CD8-positive, alpha-beta memory T cell (primary cell): Measurements from ENCODE around the gene SMYD2. TPM values are rescaled to one million over a fixed set of nuclear protein-coding genes. Genes with fewer than 3 reads are reported as not detected.

ENCODE experiments used
- CTCF ChIA-PET: fragments of 350-600 bp; sonication (Branson Sonifier 250); formaldehyde crosslinking; loops from one replicate; lab custom pipeline; 2021; ENCODE audit warnings: antibody characterized with exemption; lab: Charles Lee
- POLR2A ChIA-PET: fragments of 350-600 bp; sonication (Branson Sonifier 250); formaldehyde crosslinking; loops from one replicate; lab custom pipeline; 2021; ENCODE audit warnings: antibody characterized with exemption; lab: Charles Lee
- DNase-seq, 5 donors: peaks; one replicate each; pipeline versions ENCODE4 v3.0.0 to v3.0.0-alpha.2; 2020 to 2022; ENCODE audit warnings: mixed read lengths in 1 of 5
- H3K27ac ChIP-seq: one replicate; pipeline ENCODE4 v1.7.0; 2013; ENCODE audit warnings: low read depth, mild to moderate bottlenecking, low read length, moderate library complexity
- H3K27me3 ChIP-seq: 2 replicates; pipeline ENCODE4 v1.7.0; 2013; ENCODE audit warnings: low read length, mild to moderate bottlenecking; ENCODE audit not compliant: insufficient read depth, poor library complexity, severe bottlenecking
- H3K36me3 ChIP-seq: 2 replicates; pipeline ENCODE4 v1.7.0; 2013; ENCODE audit warnings: mild to moderate bottlenecking, low read length, moderate library complexity; ENCODE audit not compliant: insufficient read depth
- H3K4me1 ChIP-seq: 2 replicates; pipeline ENCODE4 v1.7.0; 2013; ENCODE audit warnings: mild to moderate bottlenecking, low read length, moderate library complexity; ENCODE audit not compliant: insufficient read depth
- H3K4me3 ChIP-seq: 2 replicates; pipeline ENCODE4 v1.7.0; 2013; ENCODE audit warnings: mild to moderate bottlenecking, low read length
- H3K9me3 ChIP-seq: 2 replicates; pipeline ENCODE4 v1.7.0; 2013; ENCODE audit warnings: mild to moderate bottlenecking, low read length
- H3K27ac Mint-ChIP-seq, 8 donors: one replicate each; pipeline ENCODE4 v1.8.0; 2020 to 2021; ENCODE audit warnings: mixed read lengths in 8 of 8, mild to moderate bottlenecking in 6 of 8, inconsistent platforms in 3 of 8, moderate library complexity in 3 of 8
- H3K27me3 Mint-ChIP-seq, 2 donors: one replicate each; pipeline ENCODE4 v1.8.0; 2020 to 2021; ENCODE audit warnings: mixed read lengths in 2 of 2, mild to moderate bottlenecking in 1 of 2, moderate library complexity in 1 of 2
- H3K36me3 Mint-ChIP-seq, 3 donors: one replicate each; pipeline ENCODE4 v1.8.0; 2020 to 2021; ENCODE audit warnings: mixed read lengths in 3 of 3, inconsistent platforms in 1 of 3, mild to moderate bottlenecking in 1 of 3
- H3K4me1 Mint-ChIP-seq, 3 donors: one replicate each; pipeline ENCODE4 v1.8.0; 2020 to 2021; ENCODE audit warnings: mixed read lengths in 3 of 3, inconsistent platforms in 1 of 3, mild to moderate bottlenecking in 1 of 3
- H3K4me3 Mint-ChIP-seq, 7 donors: one replicate each; pipeline ENCODE4 v1.8.0; 2020 to 2021; ENCODE audit warnings: mixed read lengths in 7 of 7, mild to moderate bottlenecking in 6 of 7, moderate library complexity in 4 of 7, inconsistent platforms in 2 of 7
- H3K9me3 Mint-ChIP-seq, 5 donors: one replicate each; pipeline ENCODE4 v1.8.0; 2020 to 2022; ENCODE audit warnings: mixed read lengths in 5 of 5, mild to moderate bottlenecking in 3 of 5, moderate library complexity in 2 of 5, inconsistent platforms in 1 of 5
- polyA plus RNA-seq: library from polyadenylated mRNA; unstranded; fragments of 300-500 nt; fragmentation: Illumina TruSeq; gene quantifications from one replicate; pipeline ENCODE4 v1.2.3, GENCODE V29; 2021
- total RNA-seq, 2 experiments: library from RNA; stranded (reverse); gene quantifications; one replicate each; pipeline ENCODE4 v1.2.3, GENCODE V29; 2021

SMYD2 gene
- total and polyA plus RNA-seq, 3 experiments from 2014 or later = 23.2 to 46.2 (median 25.9) TPM

DNA sequence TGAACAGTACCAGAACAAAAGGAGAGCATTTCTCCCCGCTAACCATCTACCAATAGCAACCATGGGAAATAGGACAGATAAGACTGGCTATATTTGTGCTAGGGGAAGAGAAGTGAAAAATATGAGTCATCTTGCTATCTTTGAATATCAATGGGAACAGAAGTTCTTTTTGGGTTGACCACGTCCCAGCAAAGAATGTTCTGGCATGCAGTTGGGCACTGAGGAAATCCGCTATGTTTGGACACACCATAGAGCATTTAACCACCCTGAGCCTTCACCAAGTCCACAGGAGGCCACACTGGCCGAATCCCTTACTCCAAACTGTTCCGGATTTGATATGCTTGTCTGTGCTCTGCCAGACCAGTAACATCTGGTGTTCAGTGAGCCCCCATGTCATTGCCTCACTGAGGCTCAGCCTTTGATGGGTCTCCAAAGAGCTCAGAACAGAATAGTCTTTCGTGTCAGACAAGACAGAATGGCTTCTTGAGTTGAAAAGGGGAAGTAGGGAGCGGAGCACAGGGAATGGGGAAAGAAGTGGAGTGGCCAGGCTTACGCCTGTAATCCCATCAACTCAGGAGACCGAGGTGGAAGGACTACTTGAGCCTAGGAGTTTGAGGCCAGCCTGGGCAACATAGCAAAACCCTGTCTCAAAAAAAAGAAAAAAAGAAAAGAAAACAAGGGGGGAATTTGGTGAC lies 81.4 kb downstream of the SMYD2 start:
- Histone ChIP-seq H3K9me3 (no peaks in the 10 kb centered on the region), H3K27me3 (peaks cover 3% of the 10 kb centered on the region), H3K4me3 (no peak overlapping the region), H3K27ac (no peak overlapping the region), H3K4me1 (no peaks in the 10 kb centered on the region), H3K36me3 (no peaks in the 10 kb centered on the region)
- Mint-ChIP-seq H3K4me3 (no peak overlapping the region), H3K27ac (no peak overlapping the region), H3K4me1 (no peaks in the 10 kb centered on the region), H3K9me3 (no peaks in the 10 kb centered on the region), H3K36me3 (no peaks in the 10 kb centered on the region), H3K27me3 (peaks cover 15 to 58% of the 10 kb centered on the region in 2 donors)
- CTCF ChIA-PET = interaction anchor here (0.9 kb wide), 1 partner anchor 34 kb away, joined by 3 read pairs; no protein-coding TSS in a partner anchor
- POLR2A ChIA-PET = no interaction called here
- no peak for DNase-seq

DNA sequence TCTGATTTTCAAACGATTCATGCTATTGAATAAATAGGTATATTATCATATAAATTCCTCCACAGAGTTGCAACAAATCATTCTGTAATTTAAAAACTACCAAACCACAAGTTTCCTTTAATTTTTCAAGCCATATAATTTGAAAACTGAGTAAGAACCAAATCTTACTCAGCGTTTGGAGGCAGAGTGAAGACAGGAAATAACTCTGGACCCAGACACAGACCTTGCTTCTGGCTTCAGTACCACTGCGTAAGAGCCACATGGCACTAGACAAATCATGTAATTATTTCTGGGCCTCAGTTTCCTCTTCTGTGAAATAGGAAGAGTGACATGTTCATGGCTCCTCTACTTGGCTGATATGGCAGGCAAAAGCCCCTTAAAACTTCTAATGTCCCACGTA lies 82.4 kb downstream of the SMYD2 start:
- H3K27ac Mint-ChIP-seq = no peak overlapping the region
- H3K27me3 ChIP-seq = peaks cover 3% of the 10 kb centered on the region
- H3K4me1 ChIP-seq = no peaks in the 10 kb centered on the region
- no peak overlapping the region for H3K4me3 Mint-ChIP-seq
- no peaks in the 10 kb centered on the region for H3K9me3 Mint-ChIP-seq
- no peaks in the 10 kb centered on the region for H3K36me3 Mint-ChIP-seq
- H3K27ac ChIP-seq = no peak overlapping the region
- ChIA-PET CTCF (interaction anchor here (0.9 kb wide), 1 partner anchor 35 kb away, joined by 3 read pairs; no protein-coding TSS in a partner anchor), POLR2A (no interaction called here)
- DNase-seq = no peak
- H3K27me3 Mint-ChIP-seq = peaks cover 13 to 61% of the 10 kb centered on the region in 2 donors
- no peak overlapping the region for H3K4me3 ChIP-seq
- no peaks in the 10 kb centered on the region for H3K9me3 ChIP-seq
- H3K36me3 ChIP-seq = no peaks in the 10 kb centered on the region
- H3K4me1 Mint-ChIP-seq = no peaks in the 10 kb centered on the region

DNA sequence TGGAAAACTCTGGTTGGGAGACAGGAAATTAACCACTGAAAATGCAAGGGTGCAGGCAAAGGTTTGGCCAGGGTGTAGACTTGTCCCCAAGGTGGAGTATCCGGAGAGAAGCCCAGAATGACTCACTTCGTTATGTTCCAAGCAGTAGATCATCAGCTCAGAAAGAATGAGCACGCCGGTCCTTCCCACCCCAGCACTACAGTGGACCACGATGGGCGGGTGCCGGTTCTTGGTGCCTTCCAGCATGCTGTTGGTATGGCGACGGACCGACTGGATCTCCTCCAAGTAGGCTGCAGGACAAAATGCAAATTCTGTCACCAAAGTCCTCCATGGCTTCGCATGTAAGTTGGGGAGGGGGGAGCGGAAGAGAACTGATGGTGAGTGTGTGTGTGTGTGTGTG lies 83.4 kb downstream of the SMYD2 start:
- no peaks in the 10 kb centered on the region for H3K36me3 ChIP-seq
- peaks cover 3% of the 10 kb centered on the region for H3K27me3 ChIP-seq
- Mint-ChIP-seq H3K4me3 (no peak overlapping the region), H3K4me1 (no peaks in the 10 kb centered on the region), H3K9me3 (no peaks in the 10 kb centered on the region), H3K27ac (no peak overlapping the region), H3K36me3 (peaks cover 0 to under 1% (median 0%) of the 10 kb centered on the region in 3 donors), H3K27me3 (peaks cover 14 to 64% of the 10 kb centered on the region in 2 donors)
- no peaks in the 10 kb centered on the region for H3K4me1 ChIP-seq
- no peak for DNase-seq
- no peak overlapping the region for H3K4me3 ChIP-seq
- POLR2A ChIA-PET = no interaction called here
- no peaks in the 10 kb centered on the region for H3K9me3 ChIP-seq
- CTCF ChIA-PET = no interaction called here
- no peak overlapping the region for H3K27ac ChIP-seq

DNA sequence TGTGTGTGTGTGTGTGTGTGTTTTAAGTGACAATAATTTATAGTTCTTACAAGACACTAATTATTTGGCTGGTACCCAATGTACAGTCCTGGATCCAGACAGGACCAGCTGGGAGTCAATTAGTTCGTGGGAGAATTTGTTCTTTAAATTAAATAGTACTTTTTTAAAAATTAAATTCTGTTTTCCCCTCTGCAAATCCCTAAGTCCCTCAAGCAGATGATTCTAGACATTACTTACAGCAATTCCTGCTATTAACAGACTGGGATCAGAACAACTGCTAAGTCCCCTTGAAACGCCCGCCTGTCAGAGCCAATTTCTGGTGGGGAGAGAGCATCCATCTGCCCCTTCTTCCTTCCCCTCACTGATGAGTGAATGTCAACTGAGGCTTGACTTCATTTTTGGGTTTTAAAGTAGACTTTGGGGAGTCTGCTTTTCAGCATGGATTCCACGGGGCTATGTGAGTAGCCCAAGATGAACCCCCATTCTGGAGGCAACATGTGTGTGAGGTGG lies 83.9 kb downstream of the SMYD2 start:
- H3K4me1 Mint-ChIP-seq = no peaks in the 10 kb centered on the region
- peaks cover 12 to 62% of the 10 kb centered on the region in 2 donors for H3K27me3 Mint-ChIP-seq
- Histone ChIP-seq H3K9me3 (no peaks in the 10 kb centered on the region), H3K4me1 (no peaks in the 10 kb centered on the region), H3K36me3 (no peaks in the 10 kb centered on the region), H3K27me3 (peaks cover 3% of the 10 kb centered on the region), H3K27ac (no peak overlapping the region), H3K4me3 (no peak overlapping the region)
- no peak overlapping the region for H3K27ac Mint-ChIP-seq
- no peak overlapping the region for H3K4me3 Mint-ChIP-seq
- H3K9me3 Mint-ChIP-seq = no peaks in the 10 kb centered on the region
- ChIA-PET POLR2A (no interaction called here), CTCF (no interaction called here)
- DNase-seq = no peak
- peaks cover 0 to 2% (median 0%) of the 10 kb centered on the region in 3 donors for H3K36me3 Mint-ChIP-seq

DNA sequence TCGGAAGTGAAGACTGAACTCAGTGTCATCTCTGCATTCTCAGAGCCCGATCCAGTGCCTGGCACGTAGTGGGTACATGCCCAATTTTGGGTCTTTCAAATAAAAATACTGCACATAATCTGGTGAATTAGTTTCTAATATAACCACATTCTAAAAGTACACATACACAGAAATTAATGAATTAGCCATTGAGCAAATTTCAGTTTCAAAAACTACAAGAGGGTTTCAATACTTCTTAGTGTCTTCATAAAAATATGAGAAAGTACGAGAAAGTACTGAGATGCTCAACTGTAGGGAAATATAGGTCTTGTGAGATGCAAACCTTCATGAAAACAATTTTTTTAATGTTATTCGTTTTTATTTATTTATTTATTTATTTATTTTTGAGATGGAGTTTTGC lies 86.9 kb downstream of the SMYD2 start:
- ChIA-PET POLR2A (no interaction called here), CTCF (no interaction called here)
- H3K36me3 Mint-ChIP-seq = peaks cover 0 to 2% (median 0%) of the 10 kb centered on the region in 3 donors
- no peak overlapping the region for H3K4me3 Mint-ChIP-seq
- Histone ChIP-seq H3K36me3 (no peaks in the 10 kb centered on the region), H3K27me3 (no peaks in the 10 kb centered on the region), H3K4me1 (no peaks in the 10 kb centered on the region), H3K27ac (no peak overlapping the region), H3K9me3 (no peaks in the 10 kb centered on the region), H3K4me3 (no peak overlapping the region)
- DNase-seq = no peak
- H3K27me3 Mint-ChIP-seq = peaks cover 11 to 55% of the 10 kb centered on the region in 2 donors
- no peaks in the 10 kb centered on the region for H3K9me3 Mint-ChIP-seq
- H3K4me1 Mint-ChIP-seq = no peaks in the 10 kb centered on the region
- no peak overlapping the region for H3K27ac Mint-ChIP-seq

DNA sequence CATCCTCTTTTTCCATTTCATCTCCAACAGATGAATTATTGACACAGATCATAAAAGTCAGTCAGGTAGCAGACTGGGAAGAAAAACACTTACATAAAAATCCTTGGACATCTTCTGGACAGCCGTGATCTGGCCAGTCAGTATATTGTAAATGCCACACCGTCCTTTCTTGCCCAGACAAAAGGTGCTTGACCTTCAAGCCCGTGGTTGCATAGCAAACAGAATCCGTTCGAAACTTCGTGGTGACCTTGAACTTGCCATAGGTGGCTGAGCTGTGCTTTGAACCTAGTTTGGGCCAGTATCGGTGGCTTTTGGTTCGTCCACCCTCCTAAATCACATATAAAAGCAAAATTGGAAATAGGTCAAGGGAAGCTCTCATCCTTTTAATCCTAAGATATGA lies 88.4 kb downstream of the SMYD2 start:
- no peak for DNase-seq
- H3K9me3 Mint-ChIP-seq = no peaks in the 10 kb centered on the region
- peaks cover 9 to 40% of the 10 kb centered on the region in 2 donors for H3K27me3 Mint-ChIP-seq
- no peak overlapping the region for H3K27ac ChIP-seq
- no peaks in the 10 kb centered on the region for H3K36me3 ChIP-seq
- H3K4me1 ChIP-seq = no peaks in the 10 kb centered on the region
- H3K27ac Mint-ChIP-seq = no peak overlapping the region
- no peaks in the 10 kb centered on the region for H3K4me1 Mint-ChIP-seq
- no peaks in the 10 kb centered on the region for H3K9me3 ChIP-seq
- H3K4me3 Mint-ChIP-seq = no peak overlapping the region
- H3K27me3 ChIP-seq = no peaks in the 10 kb centered on the region
- ChIA-PET CTCF (interaction anchor here (0.9 kb wide), 1 partner anchor 10 kb away, joined by 3 read pairs; no protein-coding TSS in a partner anchor), POLR2A (interaction anchor here (0.6 kb wide), 1 partner anchor 20 kb away, joined by 3 read pairs; no protein-coding TSS in a partner anchor)
- H3K36me3 Mint-ChIP-seq = peaks cover 0 to 2% (median 0%) of the 10 kb centered on the region in 3 donors
- H3K4me3 ChIP-seq = no peak overlapping the region

DNA sequence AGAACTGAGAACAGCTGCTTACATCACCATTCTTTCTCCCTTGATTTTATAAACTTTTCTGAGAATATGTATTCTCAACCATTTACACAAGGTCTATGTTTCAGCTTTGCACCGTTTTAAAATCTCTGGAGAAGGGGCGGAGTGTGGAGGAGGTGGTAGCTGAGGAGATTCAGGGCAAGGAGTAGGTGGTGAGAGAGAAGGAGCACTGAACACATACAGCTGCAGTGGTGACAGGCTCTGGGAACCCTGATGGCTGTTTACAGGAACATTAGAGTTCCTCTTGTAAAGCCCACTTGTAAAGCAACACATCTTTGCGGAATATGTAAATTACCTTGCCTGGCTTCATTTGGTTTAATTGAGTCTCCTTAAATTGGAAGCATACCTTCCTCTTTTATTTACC lies 89.7 kb downstream of the SMYD2 start:
- peaks cover 7 to 38% of the 10 kb centered on the region in 2 donors for H3K27me3 Mint-ChIP-seq
- CTCF ChIA-PET = no interaction called here

DNA sequence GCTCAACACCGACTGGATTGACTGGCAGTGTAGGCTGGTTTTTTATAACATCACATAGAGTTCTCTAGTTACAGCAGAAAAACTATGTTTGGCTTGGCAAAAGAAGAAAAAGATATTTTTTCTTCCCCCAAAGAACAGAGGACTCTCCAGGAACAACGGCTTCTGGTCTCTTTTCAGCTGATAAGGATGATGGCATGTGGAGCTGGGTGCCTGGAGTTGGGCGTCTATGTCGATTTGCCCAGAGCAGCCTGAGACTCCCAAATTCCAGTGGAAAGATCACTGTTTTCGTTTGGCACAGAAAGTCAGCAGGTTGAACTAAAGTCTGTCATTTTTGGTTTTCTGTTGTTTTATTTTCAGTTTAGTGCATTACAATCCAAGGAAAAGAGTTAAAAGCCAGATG lies 91.1 kb downstream of the SMYD2 start:
- Histone ChIP-seq H3K36me3 (no peaks in the 10 kb centered on the region), H3K4me3 (no peak overlapping the region), H3K4me1 (no peaks in the 10 kb centered on the region), H3K27me3 (no peaks in the 10 kb centered on the region), H3K9me3 (no peaks in the 10 kb centered on the region), H3K27ac (no peak overlapping the region)
- Mint-ChIP-seq H3K27ac (no peak overlapping the region), H3K4me3 (no peak overlapping the region), H3K9me3 (no peaks in the 10 kb centered on the region), H3K36me3 (peaks cover 0 to 2% (median 0%) of the 10 kb centered on the region in 3 donors), H3K4me1 (no peaks in the 10 kb centered on the region), H3K27me3 (peaks cover 7 to 30% of the 10 kb centered on the region in 2 donors)
- no peak for DNase-seq
- POLR2A ChIA-PET = no interaction called here
- CTCF ChIA-PET = no interaction called here

More for the DNA sequence above, 89.7 kb downstream of the SMYD2 start:
- H3K9me3 ChIP-seq = no peaks in the 10 kb centered on the region
- H3K4me1 ChIP-seq = no peaks in the 10 kb centered on the region
- DNase-seq = no peak
- Mint-ChIP-seq H3K4me1 (no peaks in the 10 kb centered on the region), H3K27ac (no peak overlapping the region), H3K4me3 (no peak overlapping the region), H3K36me3 (peaks cover 0 to 2% (median 0%) of the 10 kb centered on the region in 3 donors), H3K9me3 (no peaks in the 10 kb centered on the region)
- no peaks in the 10 kb centered on the region for H3K36me3 ChIP-seq
- H3K27me3 ChIP-seq = no peaks in the 10 kb centered on the region
- H3K4me3 ChIP-seq = no peak overlapping the region
- H3K27ac ChIP-seq = no peak overlapping the region
- POLR2A ChIA-PET = no interaction called here
